K562 treated with DMSO at 1 percent for 48 hours (cell line): ENCODE data around the gene NAB1. TPM values are rescaled to one million over a fixed set of nuclear protein-coding genes. Genes with fewer than 3 reads are reported as not detected.

Source experiments
- total RNA-seq: library from RNA; unstranded; fragments of 300-600 nt; gene quantifications from 2 replicates; pipeline ENCODE4 v1.2.3, GENCODE V29; 2022; ENCODE audit warnings: low replicate concordance; ENCODE audit errors: extremely low read depth

The NAB1 gene, protein sequence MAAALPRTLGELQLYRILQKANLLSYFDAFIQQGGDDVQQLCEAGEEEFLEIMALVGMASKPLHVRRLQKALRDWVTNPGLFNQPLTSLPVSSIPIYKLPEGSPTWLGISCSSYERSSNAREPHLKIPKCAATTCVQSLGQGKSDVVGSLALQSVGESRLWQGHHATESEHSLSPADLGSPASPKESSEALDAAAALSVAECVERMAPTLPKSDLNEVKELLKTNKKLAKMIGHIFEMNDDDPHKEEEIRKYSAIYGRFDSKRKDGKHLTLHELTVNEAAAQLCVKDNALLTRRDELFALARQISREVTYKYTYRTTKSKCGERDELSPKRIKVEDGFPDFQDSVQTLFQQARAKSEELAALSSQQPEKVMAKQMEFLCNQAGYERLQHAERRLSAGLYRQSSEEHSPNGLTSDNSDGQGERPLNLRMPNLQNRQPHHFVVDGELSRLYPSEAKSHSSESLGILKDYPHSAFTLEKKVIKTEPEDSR
- total RNA-seq = not detected in 2 replicates

GRCh38 chr2:190649035-190649797 is at the start of gene NAB1:
TSS of gene NAB1 (plus strand) at chr2:190649083. CDS start at chr2:190659177, 10,094 bp downstream.

Other genes starting within 250 kb of the NAB1 start
- gene MFSD6, start 240.7 kb upstream of the NAB1 start, total RNA-seq = not detected in 2 replicates
- gene NEMP2, start 114.4 kb upstream of the NAB1 start, total RNA-seq = not detected in 2 replicates
- gene GLS, start 231.7 kb downstream of the NAB1 start, total RNA-seq = not detected in 2 replicates